HG03095 (cell line): ENCODE data around the gene VPREB3.

Source experiments
- ATAC-seq: cut with Tn5 transposase; IDR thresholded peaks from one replicate; pipeline ENCODE4 v1.9.1; 2021; ENCODE audit warnings: moderate library complexity; ENCODE audit not compliant: unreplicated experiment

VPREB3 gene

DNA sequence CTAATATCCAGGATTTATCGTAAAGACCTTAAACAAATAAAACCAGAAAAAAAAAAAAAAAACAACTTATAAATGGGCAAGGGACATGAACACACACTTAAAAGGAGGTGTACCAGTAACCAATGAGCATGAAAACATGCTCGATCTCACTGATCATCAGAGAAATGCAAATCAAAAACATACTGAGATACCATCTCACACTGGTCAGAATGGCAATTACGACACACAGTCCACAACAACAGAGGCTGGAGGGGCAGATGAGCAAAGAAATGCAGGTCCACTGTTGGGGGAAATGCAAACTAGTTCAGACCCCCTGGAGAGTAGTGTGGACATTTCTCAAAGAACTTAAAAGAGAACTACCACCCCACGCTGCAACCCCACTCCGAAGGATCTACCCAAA, 50.2 kb downstream of the VPREB3 start:
- ATAC-seq, result no peak
